ENCODE measurements around the gene MAPKAPK2.

GRCh38 chr1:206702260-206702659 is 17.6 kb downstream of the MAPKAPK2 start:
- TF ChIP-seq POLR2A (IDR thresholded peaks at IDR 0.05; ENCODE audit: insufficient read depth in 1 of 2, low read depth in 2 of 2, low read length in 2 of 2), result no peak
- TF ChIP-seq CTCF (CRISPR knock-in tag; IDR thresholded peaks at IDR 0.05), result no peak
- no peak for TF ChIP-seq MAX (IDR thresholded peaks at IDR 0.05)
- TF ChIP-seq ATAD3A (CRISPR knock-in tag; IDR thresholded peaks at IDR 0.05), result no peak
- TF ChIP-seq SMC3 (IDR thresholded peaks at IDR 0.05; ENCODE audit: low read length), result no peak
- no peak for TF ChIP-seq FOXM1 (CRISPR knock-in tag; IDR thresholded peaks at IDR 0.05)
- no peak for TF ChIP-seq RNF2 (conservative IDR thresholded peaks at IDR 0.05; ENCODE audit: low read depth)
- no peak for TF ChIP-seq SUZ12 (IDR thresholded peaks at IDR 0.05; ENCODE audit: low read depth, low read length)
- no peak for TF ChIP-seq HINFP (CRISPR knock-in tag; IDR thresholded peaks at IDR 0.05; ENCODE audit: low read depth)
- TF ChIP-seq ETV5 (CRISPR knock-in tag; IDR thresholded peaks at IDR 0.05; ENCODE audit: borderline replicate concordance), result no peak
